HepG2 (cell line): ENCODE measurements around the gene UBFD1. TPM values are rescaled to one million over a fixed set of nuclear protein-coding genes. Genes with fewer than 3 reads are reported as not detected.

ENCODE experiments used
- ATF7-NPFF ChIP-seq: sonication (generic); formaldehyde crosslinking; IDR thresholded peaks from 2 replicates; pipeline ENCODE4 v1.8.1; 2023; ENCODE audit warnings: mild to moderate bottlenecking, low read depth, missing genetic modification reagents, moderate library complexity
- CHD2 ChIP-seq: IDR thresholded peaks from 2 replicates; pipeline ENCODE4 v1.6.1; 2011; ENCODE audit warnings: low read depth, low read length, improper control_type of control experiment
- GATAD1 ChIP-seq: IDR thresholded peaks from 2 replicates; pipeline ENCODE4 v1.6.1; 2016; ENCODE audit warnings: missing genetic modification reagents, missing compliant biosample characterization
- GLI4 ChIP-seq: sonication (generic); formaldehyde crosslinking; IDR thresholded peaks from 2 replicates; pipeline ENCODE4 v1.5.1; 2020; ENCODE audit warnings: missing genetic modification reagents, mild to moderate bottlenecking, moderate library complexity, borderline replicate concordance
- GZF1 ChIP-seq: sonication (generic); formaldehyde crosslinking; IDR thresholded peaks from 2 replicates; pipeline ENCODE4 v1.5.1; 2020; ENCODE audit warnings: mild to moderate bottlenecking, missing genetic modification reagents
- HMG20A ChIP-seq: IDR thresholded peaks from 2 replicates; pipeline ENCODE4 v1.6.1; 2016; ENCODE audit warnings: borderline replicate concordance
- HNRNPK ChIP-seq: fragments of 200-400 bp; formaldehyde crosslinking; IDR thresholded peaks from 2 replicates; pipeline ENCODE4 v1.6.1; 2018; ENCODE audit warnings: low read length, low read depth, moderate library complexity, mild to moderate bottlenecking; ENCODE audit not compliant: poor library complexity, severe bottlenecking
- KLF12 ChIP-seq: sonication (generic); formaldehyde crosslinking; IDR thresholded peaks from 2 replicates; pipeline ENCODE4 v1.4.0; 2020; ENCODE audit warnings: missing genetic modification reagents, borderline replicate concordance
- KLF16 ChIP-seq, 2 experiments: sonication (generic) in 1 of 2; formaldehyde crosslinking in 1 of 2; IDR thresholded peaks; 2 replicates each; pipeline versions ENCODE4 v1.6.1 to v1.8.0; 2016 to 2023; ENCODE audit warnings: missing genetic modification reagents in 2 of 2, missing compliant biosample characterization in 1 of 2
- POLR2G ChIP-seq: fragments of 200-400 bp; formaldehyde crosslinking; IDR thresholded peaks from 2 replicates; pipeline ENCODE4 v1.6.1; 2018; ENCODE audit warnings: mild to moderate bottlenecking, low read depth, low read length, moderate library complexity
- SATB2 ChIP-seq: sonication (generic); formaldehyde crosslinking; IDR thresholded peaks from 2 replicates; pipeline ENCODE4 v1.5.0; 2020; ENCODE audit warnings: missing genetic modification reagents
- TEAD2 ChIP-seq: sonication (generic); formaldehyde crosslinking; IDR thresholded peaks from 2 replicates; pipeline ENCODE4 v1.9.0; 2021; ENCODE audit warnings: missing genetic modification reagents
- ZBTB1 ChIP-seq: sonication (generic); formaldehyde crosslinking; IDR thresholded peaks from 2 replicates; pipeline ENCODE4 v1.4.0; 2020; ENCODE audit warnings: missing genetic modification reagents, borderline replicate concordance
- ZBTB21 ChIP-seq: sonication (generic); formaldehyde crosslinking; IDR thresholded peaks from 2 replicates; pipeline ENCODE4 v1.4.0; 2020; ENCODE audit warnings: missing genetic modification reagents
- ZBTB3 ChIP-seq: sonication (generic); formaldehyde crosslinking; IDR thresholded peaks from 2 replicates; pipeline ENCODE4 v1.4.0; 2020; ENCODE audit warnings: low read depth, mild to moderate bottlenecking, moderate library complexity, missing genetic modification reagents, borderline replicate concordance
- ZNF160 ChIP-seq: sonication (generic); formaldehyde crosslinking; IDR thresholded peaks from 2 replicates; pipeline ENCODE4 v1.8.0; 2022; ENCODE audit warnings: mild to moderate bottlenecking, inconsistent platforms, missing genetic modification reagents
- ZNF180 ChIP-seq: sonication (generic); formaldehyde crosslinking; IDR thresholded peaks from 2 replicates; pipeline ENCODE4 v1.4.0; 2020; ENCODE audit warnings: low read depth, missing genetic modification reagents, borderline replicate concordance
- ZNF251 ChIP-seq: sonication (generic); formaldehyde crosslinking; IDR thresholded peaks from 2 replicates; pipeline ENCODE4 v1.9.0; 2021; ENCODE audit warnings: mild to moderate bottlenecking, missing genetic modification reagents
- ZNF484 ChIP-seq: sonication (generic); formaldehyde crosslinking; IDR thresholded peaks from 2 replicates; pipeline ENCODE4 v1.5.1; 2020; ENCODE audit warnings: mild to moderate bottlenecking, low read depth, missing genetic modification reagents, borderline replicate concordance
- ZNF589 ChIP-seq: sonication (generic); formaldehyde crosslinking; conservative IDR thresholded peaks from 2 replicates; pipeline ENCODE4 v1.8.0; 2022; ENCODE audit warnings: mild to moderate bottlenecking, moderate library complexity, missing genetic modification reagents
- ZNF615 ChIP-seq: sonication (generic); formaldehyde crosslinking; IDR thresholded peaks from 2 replicates; pipeline ENCODE4 v1.5.0; 2020; ENCODE audit warnings: mild to moderate bottlenecking, missing genetic modification reagents, borderline replicate concordance
- ZNF709 ChIP-seq: sonication (generic); formaldehyde crosslinking; IDR thresholded peaks from 2 replicates; pipeline ENCODE4 v1.5.0; 2020; ENCODE audit warnings: mild to moderate bottlenecking, missing genetic modification reagents
- polyA plus RNA-seq, 8 experiments: library from polyadenylated mRNA; depleted of rRNA in 3 of 8; stranded (reverse) in 7 of 8; unstranded in 1 of 8; fragments of >200 nt; fragmentation: Illumina TruSeq in 4 of 8; extraction: Trizol in 4 of 8; gene quantifications; 2 replicates each; pipeline versions ENCODE4 v1.2.1 to v1.2.3, GENCODE V29; 2011 to 2016; ENCODE audit warnings: low read depth in 4 of 8, missing spikeins in 1 of 8, mixed read lengths in 1 of 8; ENCODE audit not compliant: insufficient read depth in 1 of 8
- total RNA-seq, 5 experiments: library from RNA; depleted of rRNA; stranded (reverse); fragments of >200 nt; fragmentation: Illumina TruSeq; extraction: Trizol; gene quantifications; 2 replicates each; pipeline ENCODE4 v1.2.3, GENCODE V29; 2016; ENCODE audit warnings: low read depth in 1 of 5
- TF ChIP-seq, protein P1 (sequence below): fragments of 450-650 bp; IDR thresholded peaks from 2 replicates; pipeline ENCODE4 v1.6.1; 2017
- TF ChIP-seq, protein P2 (sequence below): sonication (generic); formaldehyde crosslinking; IDR thresholded peaks from 2 replicates; pipeline ENCODE4 v1.8.1; 2023; ENCODE audit warnings: mild to moderate bottlenecking, missing genetic modification reagents
- TF ChIP-seq, protein P3 (sequence below): sonication (generic); formaldehyde crosslinking; IDR thresholded peaks from 2 replicates; pipeline ENCODE4 v1.5.0; 2020; ENCODE audit warnings: mild to moderate bottlenecking, missing genetic modification reagents
- TF ChIP-seq, protein P4 (sequence below): sonication (generic); formaldehyde crosslinking; IDR thresholded peaks from 2 replicates; pipeline ENCODE4 v1.5.1; 2020; ENCODE audit warnings: mild to moderate bottlenecking, moderate library complexity, missing genetic modification reagents

Gene UBFD1
- total and polyA plus RNA-seq, 2 of the 13 experiments (the other 11 are each of a cell fraction or from before 2014, with no cell fraction given), result 100 to 111 TPM

DNA sequence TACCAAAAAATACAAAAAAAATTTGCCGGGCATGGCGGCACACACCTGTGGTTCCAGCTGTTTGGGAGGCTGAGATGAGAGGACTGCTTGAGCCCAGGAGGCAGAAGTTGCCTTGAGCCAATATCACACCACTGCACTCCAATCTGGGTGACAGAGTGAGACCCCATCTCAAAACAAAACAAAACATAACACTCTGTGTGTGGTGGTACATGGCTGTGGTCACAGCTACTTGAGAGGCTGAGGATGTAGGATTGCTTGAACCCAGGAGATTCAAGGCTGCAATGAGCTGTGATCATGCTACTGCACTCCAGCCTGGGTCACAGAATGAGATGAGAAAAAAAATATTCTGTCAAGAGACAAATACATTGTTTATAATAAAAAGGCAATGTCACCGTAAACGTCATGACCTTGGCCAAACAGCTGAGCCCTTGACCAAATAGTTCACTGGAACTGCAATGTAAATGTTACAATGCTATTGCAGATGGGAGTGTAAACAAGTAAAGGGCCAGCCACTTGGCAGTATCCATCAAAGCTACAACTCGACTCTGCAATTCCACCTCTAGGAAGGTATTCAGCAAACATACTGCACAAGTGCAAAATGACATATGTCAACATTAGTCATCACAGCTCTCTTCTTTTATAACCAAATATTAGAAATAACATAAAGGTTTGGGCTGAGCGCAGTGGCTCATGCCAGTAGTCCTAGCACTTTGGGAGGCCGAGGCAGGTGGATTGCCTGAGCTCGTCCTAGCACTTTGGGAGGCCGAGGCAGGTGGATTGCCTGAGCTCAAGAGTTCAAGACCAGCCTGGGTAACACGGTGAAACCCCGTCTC is 17.3 kb upstream of the UBFD1 start (continued):
- TF ChIP-seq, protein P1, sequence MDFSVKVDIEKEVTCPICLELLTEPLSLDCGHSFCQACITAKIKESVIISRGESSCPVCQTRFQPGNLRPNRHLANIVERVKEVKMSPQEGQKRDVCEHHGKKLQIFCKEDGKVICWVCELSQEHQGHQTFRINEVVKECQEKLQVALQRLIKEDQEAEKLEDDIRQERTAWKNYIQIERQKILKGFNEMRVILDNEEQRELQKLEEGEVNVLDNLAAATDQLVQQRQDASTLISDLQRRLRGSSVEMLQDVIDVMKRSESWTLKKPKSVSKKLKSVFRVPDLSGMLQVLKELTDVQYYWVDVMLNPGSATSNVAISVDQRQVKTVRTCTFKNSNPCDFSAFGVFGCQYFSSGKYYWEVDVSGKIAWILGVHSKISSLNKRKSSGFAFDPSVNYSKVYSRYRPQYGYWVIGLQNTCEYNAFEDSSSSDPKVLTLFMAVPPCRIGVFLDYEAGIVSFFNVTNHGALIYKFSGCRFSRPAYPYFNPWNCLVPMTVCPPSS, result no peak
- TF ChIP-seq ZBTB21 (CRISPR knock-in tag) (peak; percentile 96), ATF7-NPFF (CRISPR knock-in tag) (peak; percentile 66; the same call in 1 of the 2 replicates), TEAD2 (CRISPR knock-in tag) (no peak), ZBTB1 (CRISPR knock-in tag) (no peak), CHD2 (no peak), ZNF709 (CRISPR knock-in tag) (no peak), GZF1 (CRISPR knock-in tag) (no peak), POLR2G (no peak; the same call in 1 of the 2 replicates), SATB2 (CRISPR knock-in tag) (no peak), HMG20A (CRISPR knock-in tag) (peak; percentile 99), ZNF615 (CRISPR knock-in tag) (peak; percentile 58; the same call in 1 of the 2 replicates), ZNF589 (peak; percentile 74; the same call in 1 of the 2 replicates), GATAD1 (CRISPR knock-in tag) (peak; percentile 81), HNRNPK (no peak), ZNF180 (CRISPR knock-in tag) (no peak), KLF16 (CRISPR knock-in tag; IDR thresholded peaks at IDR 0.05) (peak in 1 of 2 experiments; percentile 99; a peak in 2 of 4 replicates), ZNF251 (no peak), KLF12 (CRISPR knock-in tag) (no peak), ZNF484 (CRISPR knock-in tag) (no peak), ZBTB3 (peak; percentile 100), GLI4 (no peak), ZNF160 (CRISPR knock-in tag) (no peak)
- TF ChIP-seq, protein P2, sequence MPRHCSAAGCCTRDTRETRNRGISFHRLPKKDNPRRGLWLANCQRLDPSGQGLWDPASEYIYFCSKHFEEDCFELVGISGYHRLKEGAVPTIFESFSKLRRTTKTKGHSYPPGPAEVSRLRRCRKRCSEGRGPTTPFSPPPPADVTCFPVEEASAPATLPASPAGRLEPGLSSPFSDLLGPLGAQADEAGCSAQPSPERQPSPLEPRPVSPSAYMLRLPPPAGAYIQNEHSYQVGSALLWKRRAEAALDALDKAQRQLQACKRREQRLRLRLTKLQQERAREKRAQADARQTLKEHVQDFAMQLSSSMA (CRISPR knock-in tag), result peak; percentile 69; the same call in 1 of the 2 replicates
- TF ChIP-seq, protein P3, sequence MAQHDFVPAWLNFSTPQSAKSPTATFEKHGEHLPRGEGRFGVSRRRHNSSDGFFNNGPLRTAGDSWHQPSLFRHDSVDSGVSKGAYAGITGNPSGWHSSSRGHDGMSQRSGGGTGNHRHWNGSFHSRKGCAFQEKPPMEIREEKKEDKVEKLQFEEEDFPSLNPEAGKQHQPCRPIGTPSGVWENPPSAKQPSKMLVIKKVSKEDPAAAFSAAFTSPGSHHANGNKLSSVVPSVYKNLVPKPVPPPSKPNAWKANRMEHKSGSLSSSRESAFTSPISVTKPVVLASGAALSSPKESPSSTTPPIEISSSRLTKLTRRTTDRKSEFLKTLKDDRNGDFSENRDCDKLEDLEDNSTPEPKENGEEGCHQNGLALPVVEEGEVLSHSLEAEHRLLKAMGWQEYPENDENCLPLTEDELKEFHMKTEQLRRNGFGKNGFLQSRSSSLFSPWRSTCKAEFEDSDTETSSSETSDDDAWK, result no peak
- TF ChIP-seq, protein P4, sequence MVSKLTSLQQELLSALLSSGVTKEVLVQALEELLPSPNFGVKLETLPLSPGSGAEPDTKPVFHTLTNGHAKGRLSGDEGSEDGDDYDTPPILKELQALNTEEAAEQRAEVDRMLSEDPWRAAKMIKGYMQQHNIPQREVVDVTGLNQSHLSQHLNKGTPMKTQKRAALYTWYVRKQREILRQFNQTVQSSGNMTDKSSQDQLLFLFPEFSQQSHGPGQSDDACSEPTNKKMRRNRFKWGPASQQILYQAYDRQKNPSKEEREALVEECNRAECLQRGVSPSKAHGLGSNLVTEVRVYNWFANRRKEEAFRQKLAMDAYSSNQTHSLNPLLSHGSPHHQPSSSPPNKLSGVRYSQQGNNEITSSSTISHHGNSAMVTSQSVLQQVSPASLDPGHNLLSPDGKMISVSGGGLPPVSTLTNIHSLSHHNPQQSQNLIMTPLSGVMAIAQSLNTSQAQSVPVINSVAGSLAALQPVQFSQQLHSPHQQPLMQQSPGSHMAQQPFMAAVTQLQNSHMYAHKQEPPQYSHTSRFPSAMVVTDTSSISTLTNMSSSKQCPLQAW (CRISPR knock-in tag), result peak; percentile 99
